ENCODE data around the gene RNF220. TPM values are rescaled to one million over a fixed set of nuclear protein-coding genes. Genes with fewer than 3 reads are reported as not detected.
A peak's percentile ranks its signal among the peaks of the same experiment; 100 is the strongest.
"Not testable (repeated sequence)": the region's sequence is repeated elsewhere in the genome, so short reads cannot be mapped to it uniquely, and the experiment has no call there.

RNF220 gene
- total RNA-seq, 2 donors from 2014 or later: 66.0 to 71.2 TPM

GRCh38 chr1:44696101-44696500 is 291.0 kb downstream of the RNF220 start:
- no peaks in the 10 kb centered on the region for H3K9me3 Mint-ChIP-seq
- no peak overlapping the region for H3K4me3 Mint-ChIP-seq
- H3K27ac Mint-ChIP-seq: peak overlapping the region; percentile 81 to 92

GRCh38 chr1:44696789-44697345 is 291.8 kb downstream of the RNF220 start:
- Mint-ChIP-seq H3K9me3 (no peaks in the 10 kb centered on the region), H3K27me3 (no peaks in the 10 kb centered on the region), H3K36me3 (no peaks in the 10 kb centered on the region), H3K4me1 (ENCODE audit: low read depth in 2 of 2) (peaks cover 15 to 17% of the 10 kb centered on the region in 2 donors), H3K27ac (peak overlapping the region; percentile 81 to 92), H3K4me3 (peak overlapping the region; percentile 53)
- DNase-seq (ENCODE audit: low spot score) (peak; percentile 67), ATAC-seq (peak; percentile 83 to 90)

More at GRCh38 chr1:44696101-44696500, 291.0 kb downstream of the RNF220 start:
- H3K27me3 Mint-ChIP-seq: peaks cover 0 to 7% of the 10 kb centered on the region in 2 donors
- peaks cover 15 to 17% of the 10 kb centered on the region in 2 donors for H3K4me1 Mint-ChIP-seq (ENCODE audit: low read depth in 2 of 2)
- ATAC-seq (no peak), DNase-seq (ENCODE audit: low spot score) (no peak)
- H3K36me3 Mint-ChIP-seq: no peaks in the 10 kb centered on the region

- DNase-seq (ENCODE audit: low spot score) (no peak), ATAC-seq (no peak)
- no peaks in the 10 kb centered on the region for H3K9me3 Mint-ChIP-seq
- no peak overlapping the region for H3K27ac Mint-ChIP-seq
- H3K4me3 Mint-ChIP-seq: no peak overlapping the region
- no peaks in the 10 kb centered on the region for H3K36me3 Mint-ChIP-seq
- H3K4me1 Mint-ChIP-seq (ENCODE audit: low read depth in 2 of 2): peaks cover 15 to 17% of the 10 kb centered on the region in 2 donors
- no peaks in the 10 kb centered on the region for H3K27me3 Mint-ChIP-seq
These were observed 293.1 kb downstream of the RNF220 start for GRCh38 chr1:44698138-44698537.

GRCh38 chr1:44699375-44699774 is 294.3 kb downstream of the RNF220 start:
- H3K27ac Mint-ChIP-seq; H3K27me3 Mint-ChIP-seq; H3K9me3 Mint-ChIP-seq; H3K4me3 Mint-ChIP-seq; H3K36me3 Mint-ChIP-seq; ATAC-seq; DNase-seq (ENCODE audit: low spot score): not testable (repeated sequence)
- H3K4me1 Mint-ChIP-seq (ENCODE audit: low read depth in 2 of 2): peaks cover 15 to 17% of the 10 kb centered on the region in 2 donors

GRCh38 chr1:44700573-44700972 is 295.5 kb downstream of the RNF220 start:
- no peaks in the 10 kb centered on the region for H3K36me3 Mint-ChIP-seq
- no peaks in the 10 kb centered on the region for H3K27me3 Mint-ChIP-seq

GRCh38 chr1:44701141-44701573 is 296.1 kb downstream of the RNF220 start:
- no peaks in the 10 kb centered on the region for H3K36me3 Mint-ChIP-seq
- ATAC-seq (no peak), DNase-seq (ENCODE audit: low spot score) (no peak)
- H3K9me3 Mint-ChIP-seq: no peaks in the 10 kb centered on the region
- H3K27me3 Mint-ChIP-seq: no peaks in the 10 kb centered on the region
- H3K27ac Mint-ChIP-seq: no peak overlapping the region
- H3K4me3 Mint-ChIP-seq: no peak overlapping the region
- H3K4me1 Mint-ChIP-seq (ENCODE audit: low read depth in 2 of 2): peaks cover 15 to 17% of the 10 kb centered on the region in 2 donors

More at GRCh38 chr1:44700573-44700972, 295.5 kb downstream of the RNF220 start:
- Mint-ChIP-seq H3K4me1 (ENCODE audit: low read depth in 2 of 2) (peaks cover 15 to 17% of the 10 kb centered on the region in 2 donors), H3K4me3 (no peak overlapping the region), H3K27ac (no peak overlapping the region), H3K9me3 (no peaks in the 10 kb centered on the region)
- no peak for DNase-seq (ENCODE audit: low spot score)
- ATAC-seq: no peak

Other genes starting within 250 kb of the RNF220 start
- gene DMAP1, start 191.8 kb upstream of the RNF220 start, total RNA-seq: 10 to 100 TPM; 36.9 to 52.2 TPM
- gene ERI3, start 50.0 kb upstream of the RNF220 start, total RNA-seq: 10 to 100 TPM; 33.2 to 36.0 TPM

Data from natural killer cell treated with Interleukin-12 subunit alpha and Interleukin-12 subunit beta and Interleukin-15 and Interleukin-18, amount 100 ng/mL, for 72 hours (primary cell).